Heart left ventricle (tissue), 13 donors: ENCODE measurements around the gene ELL.

Experiments used
- CTCF ChIP-seq, 12 donors: fragments of 200-600 bp; sonication (generic) in 4 of 12; IDR thresholded peaks; one replicate each; pipeline versions ENCODE4 v1.5.0 to v1.8.0; 2018 to 2022; ENCODE audit warnings: antibody characterized with exemption in 12 of 12, mild to moderate bottlenecking in 5 of 12
- POLR2A ChIP-seq, 2 donors: fragments of 450-650 bp; IDR thresholded peaks; one replicate each; pipeline ENCODE4 v1.6.1; 2017; ENCODE audit warnings: antibody characterized with exemption in 2 of 2, mild to moderate bottlenecking in 2 of 2, moderate library complexity in 2 of 2
- donor health status: ischemic (EF 13 %, LVEDD 7.1; RV severe dilation, severe dysfunction).
- donor health status: DM: no; HTN: yes; CAD: no.
- donor health status: DM: no; HTN: no; CAD: no.
- donor health status: ischemic (EF 25% LVEDD 6.9; RV normal size, moderate dysfunction).
- donor health status: ischemic (EF 25% LVEDD 5.7; RV mildly dilated, moderate dysfunction).
- donor health status: ischemic (EF 35%, LVEDD 5.7; RV mildly dilated, moderate dysfunction).
- donor health status: nonischemic (EF 11% LVEDD 7.7; RV severe dilation, severe dysfunction).
- donor health status: DM: yes; HTN: yes; CAD: no.
- donor health status: PGD.
- donor health status: ischemic (EF 29% LVEDD 5.4; RV normal size, mild dysfunction).
- donor health status: nonischemic (EF 23%, LVEDD 6.1; RV moderate dilation, normal function).

- TF ChIP-seq POLR2A (IDR thresholded peaks at IDR 0.05): no peak
- no peak for TF ChIP-seq CTCF (IDR thresholded peaks at IDR 0.05)
Measured at GRCh38 chr19:18496980-18497256, 25.0 kb downstream of the ELL start.
